ENCODE data around the gene SAP30.

The SAP30 gene

DNA sequence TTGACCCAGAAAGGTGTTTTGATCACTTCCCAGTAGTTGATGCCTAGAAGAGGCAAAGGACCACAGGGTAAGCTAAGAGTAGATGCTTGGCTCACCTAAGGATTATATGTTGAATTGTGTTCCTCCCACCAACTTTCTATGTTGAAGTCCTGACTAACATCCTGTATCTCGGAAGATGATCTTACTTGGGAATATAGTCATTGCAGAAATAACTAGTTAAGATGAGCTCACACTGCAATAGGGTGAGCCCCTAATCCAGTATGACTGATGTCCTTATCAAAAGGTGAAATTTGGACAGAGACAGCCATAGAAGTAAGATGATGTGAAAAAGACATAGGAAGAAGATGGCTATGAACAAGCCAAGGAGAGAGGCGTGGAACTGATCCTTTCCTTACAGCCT lies 33.3 kb upstream of the SAP30 start:
- H3K4me3 ChIP-seq (ENCODE audit: low read depth, low read length): no peak overlapping the region
- no peak overlapping the region for H3K9ac ChIP-seq (ENCODE audit: low read length)
- H3K9me3 ChIP-seq (ENCODE audit: control insufficient read depth, insufficient read depth, low read depth, low read length): no peaks in the 10 kb centered on the region
- peaks cover 9% of the 10 kb centered on the region for H3K36me3 ChIP-seq (ENCODE audit: control insufficient read depth, insufficient read depth, low read length)
- no peak overlapping the region for H3K27ac ChIP-seq (ENCODE audit: low read depth, low read length)
- H3K27me3 ChIP-seq (ENCODE audit: control insufficient read depth, insufficient read depth, low read length): no peaks in the 10 kb centered on the region
- H3K4me1 ChIP-seq (ENCODE audit: control insufficient read depth, insufficient read depth, low read length): peaks cover 19% of the 10 kb centered on the region; the same call in 1 of the 2 replicates

DNA sequence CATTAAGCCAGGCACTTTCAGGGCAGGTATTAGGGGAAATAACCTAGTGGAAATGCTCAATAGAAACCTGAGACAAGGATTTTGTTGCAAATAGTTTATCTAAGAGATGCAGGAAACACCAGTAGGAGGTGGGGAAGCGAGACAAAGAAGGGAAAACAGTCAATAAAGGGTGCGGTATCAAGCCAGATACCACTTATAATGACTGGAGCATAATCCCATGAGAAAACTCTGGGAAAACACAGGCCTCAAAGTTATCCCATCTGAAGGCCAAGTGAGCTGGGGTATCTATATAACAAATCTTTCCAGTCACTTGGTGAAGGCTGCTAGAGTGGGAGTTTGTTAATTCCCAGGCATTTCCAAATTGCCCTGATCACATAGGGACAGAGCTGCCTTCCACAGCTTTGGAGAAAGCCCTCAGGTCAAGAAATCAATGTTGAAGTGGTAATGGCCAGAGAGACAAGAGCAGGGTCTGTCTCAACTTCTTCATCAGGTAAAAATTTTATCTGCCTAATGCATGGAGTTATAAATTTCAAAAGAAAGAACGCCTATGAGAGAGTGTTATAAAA lies 26.8 kb upstream of the SAP30 start:
- H3K9me3 ChIP-seq (ENCODE audit: control insufficient read depth, insufficient read depth, low read depth, low read length): no peaks in the 10 kb centered on the region; the same call in 1 of the 2 replicates
- H3K27ac ChIP-seq (ENCODE audit: low read depth, low read length): no peak overlapping the region
- no peaks in the 10 kb centered on the region for H3K27me3 ChIP-seq (ENCODE audit: control insufficient read depth, insufficient read depth, low read length)
- H3K9ac ChIP-seq (ENCODE audit: low read length): no peak overlapping the region
- no peak overlapping the region for H3K4me3 ChIP-seq (ENCODE audit: low read depth, low read length)
- no peaks in the 10 kb centered on the region for H3K36me3 ChIP-seq (ENCODE audit: control insufficient read depth, insufficient read depth, low read length)
- peaks cover 19% of the 10 kb centered on the region for H3K4me1 ChIP-seq (ENCODE audit: control insufficient read depth, insufficient read depth, low read length)

DNA sequence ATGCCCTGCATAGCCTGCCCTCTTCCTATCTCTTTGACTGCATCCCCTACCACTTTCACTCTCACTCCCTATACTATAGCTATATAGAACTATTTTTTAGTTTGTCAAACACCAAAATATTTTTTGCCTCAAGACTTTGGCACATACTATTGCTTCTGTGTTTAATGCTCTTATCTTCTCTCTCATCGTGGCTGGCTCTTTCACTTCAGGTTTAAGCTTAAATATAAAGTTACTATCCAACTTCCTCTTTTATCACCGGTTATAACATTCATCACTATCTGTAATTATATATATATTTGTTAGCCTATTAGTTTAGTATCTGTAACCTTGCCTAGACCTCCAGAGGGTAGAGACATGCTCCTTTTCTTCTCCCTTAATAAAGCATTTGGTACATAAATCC lies 25.1 kb upstream of the SAP30 start:
- H3K9me3 ChIP-seq (ENCODE audit: control insufficient read depth, insufficient read depth, low read depth, low read length): no peaks in the 10 kb centered on the region; the same call in 1 of the 2 replicates
- no peaks in the 10 kb centered on the region for H3K27me3 ChIP-seq (ENCODE audit: control insufficient read depth, insufficient read depth, low read length)
- H3K4me3 ChIP-seq (ENCODE audit: low read depth, low read length): no peak overlapping the region
- peaks cover 18% of the 10 kb centered on the region for H3K4me1 ChIP-seq (ENCODE audit: control insufficient read depth, insufficient read depth, low read length)
- H3K36me3 ChIP-seq (ENCODE audit: control insufficient read depth, insufficient read depth, low read length): no peaks in the 10 kb centered on the region
- H3K27ac ChIP-seq (ENCODE audit: low read depth, low read length): no peak overlapping the region
- H3K9ac ChIP-seq (ENCODE audit: low read length): no peak overlapping the region

- no peak overlapping the region for H3K27ac ChIP-seq (ENCODE audit: low read depth, low read length)
- peaks cover 14% of the 10 kb centered on the region for H3K4me1 ChIP-seq (ENCODE audit: control insufficient read depth, insufficient read depth, low read length)
- H3K36me3 ChIP-seq (ENCODE audit: control insufficient read depth, insufficient read depth, low read length): no peaks in the 10 kb centered on the region
- no peaks in the 10 kb centered on the region for H3K27me3 ChIP-seq (ENCODE audit: control insufficient read depth, insufficient read depth, low read length)
- H3K4me3 ChIP-seq (ENCODE audit: low read depth, low read length): no peak overlapping the region
- H3K9me3 ChIP-seq (ENCODE audit: control insufficient read depth, insufficient read depth, low read depth, low read length): no peaks in the 10 kb centered on the region; the same call in 1 of the 2 replicates
- H3K9ac ChIP-seq (ENCODE audit: low read length): no peak overlapping the region
These were observed 24.7 kb upstream of the SAP30 start for GRCh38 chr4:173346074-173346473.

DNA sequence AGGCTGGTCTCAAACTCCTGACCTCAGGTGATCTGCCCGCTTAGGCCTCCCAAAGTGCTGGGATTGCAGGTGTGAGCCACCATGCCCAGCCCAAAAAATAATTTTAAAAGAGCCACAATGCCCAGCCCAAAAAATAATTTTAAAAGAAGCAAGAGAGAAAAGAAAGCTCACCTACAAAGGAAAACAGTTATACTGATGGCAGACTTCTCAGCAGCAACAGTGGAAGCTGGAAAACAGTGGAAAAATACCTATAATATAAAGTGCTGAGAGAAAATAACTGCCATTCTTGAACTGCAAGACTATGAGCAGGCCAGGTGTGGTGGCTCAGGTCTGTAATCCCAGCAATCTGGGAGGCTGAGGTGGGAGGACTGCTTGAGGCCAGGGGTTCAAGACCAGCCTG lies 23.3 kb upstream of the SAP30 start:
- Histone ChIP-seq H3K36me3 (ENCODE audit: control insufficient read depth, insufficient read depth, low read length) (no peaks in the 10 kb centered on the region), H3K27me3 (ENCODE audit: control insufficient read depth, insufficient read depth, low read length) (no peaks in the 10 kb centered on the region), H3K4me1 (ENCODE audit: control insufficient read depth, insufficient read depth, low read length) (peaks cover 13% of the 10 kb centered on the region), H3K27ac (ENCODE audit: low read depth, low read length) (no peak overlapping the region), H3K9me3 (ENCODE audit: control insufficient read depth, insufficient read depth, low read depth, low read length) (no peaks in the 10 kb centered on the region; the same call in 1 of the 2 replicates), H3K4me3 (ENCODE audit: low read depth, low read length) (no peak overlapping the region), H3K9ac (ENCODE audit: low read length) (no peak overlapping the region)

GRCh38 chr4:173357939-173358338 lies 12.8 kb upstream of the SAP30 start:
- H3K36me3 ChIP-seq (ENCODE audit: control insufficient read depth, insufficient read depth, low read length): no peaks in the 10 kb centered on the region
- no peak overlapping the region for H3K9ac ChIP-seq (ENCODE audit: low read length)
- H3K27ac ChIP-seq (ENCODE audit: low read depth, low read length): no peak overlapping the region
- no peaks in the 10 kb centered on the region for H3K4me1 ChIP-seq (ENCODE audit: control insufficient read depth, insufficient read depth, low read length)
- H3K9me3 ChIP-seq (ENCODE audit: control insufficient read depth, insufficient read depth, low read depth, low read length): no peaks in the 10 kb centered on the region; the same call in 1 of the 2 replicates
- no peaks in the 10 kb centered on the region for H3K27me3 ChIP-seq (ENCODE audit: control insufficient read depth, insufficient read depth, low read length)
- no peak overlapping the region for H3K4me3 ChIP-seq (ENCODE audit: low read depth, low read length)

GRCh38 chr4:173360587-173361221 lies 10.1 kb upstream of the SAP30 start:
- H3K9ac ChIP-seq (ENCODE audit: low read length): no peak overlapping the region
- no peaks in the 10 kb centered on the region; the same call in 1 of the 2 replicates for H3K9me3 ChIP-seq (ENCODE audit: control insufficient read depth, insufficient read depth, low read depth, low read length)

GRCh38 chr4:173362666-173363065 lies 8.1 kb upstream of the SAP30 start:
- Histone ChIP-seq H3K4me3 (ENCODE audit: low read depth, low read length) (no peak overlapping the region), H3K9ac (ENCODE audit: low read length) (no peak overlapping the region), H3K9me3 (ENCODE audit: control insufficient read depth, insufficient read depth, low read depth, low read length) (no peaks in the 10 kb centered on the region; the same call in 1 of the 2 replicates), H3K27me3 (ENCODE audit: control insufficient read depth, insufficient read depth, low read length) (no peaks in the 10 kb centered on the region), H3K27ac (ENCODE audit: low read depth, low read length) (no peak overlapping the region), H3K4me1 (ENCODE audit: control insufficient read depth, insufficient read depth, low read length) (no peaks in the 10 kb centered on the region), H3K36me3 (ENCODE audit: control insufficient read depth, insufficient read depth, low read length) (no peaks in the 10 kb centered on the region)

More at GRCh38 chr4:173360587-173361221, 10.1 kb upstream of the SAP30 start:
- no peak overlapping the region for H3K4me3 ChIP-seq (ENCODE audit: low read depth, low read length)
- no peak overlapping the region for H3K27ac ChIP-seq (ENCODE audit: low read depth, low read length)
- H3K36me3 ChIP-seq (ENCODE audit: control insufficient read depth, insufficient read depth, low read length): no peaks in the 10 kb centered on the region
- no peaks in the 10 kb centered on the region for H3K27me3 ChIP-seq (ENCODE audit: control insufficient read depth, insufficient read depth, low read length)
- H3K4me1 ChIP-seq (ENCODE audit: control insufficient read depth, insufficient read depth, low read length): no peaks in the 10 kb centered on the region

DNA sequence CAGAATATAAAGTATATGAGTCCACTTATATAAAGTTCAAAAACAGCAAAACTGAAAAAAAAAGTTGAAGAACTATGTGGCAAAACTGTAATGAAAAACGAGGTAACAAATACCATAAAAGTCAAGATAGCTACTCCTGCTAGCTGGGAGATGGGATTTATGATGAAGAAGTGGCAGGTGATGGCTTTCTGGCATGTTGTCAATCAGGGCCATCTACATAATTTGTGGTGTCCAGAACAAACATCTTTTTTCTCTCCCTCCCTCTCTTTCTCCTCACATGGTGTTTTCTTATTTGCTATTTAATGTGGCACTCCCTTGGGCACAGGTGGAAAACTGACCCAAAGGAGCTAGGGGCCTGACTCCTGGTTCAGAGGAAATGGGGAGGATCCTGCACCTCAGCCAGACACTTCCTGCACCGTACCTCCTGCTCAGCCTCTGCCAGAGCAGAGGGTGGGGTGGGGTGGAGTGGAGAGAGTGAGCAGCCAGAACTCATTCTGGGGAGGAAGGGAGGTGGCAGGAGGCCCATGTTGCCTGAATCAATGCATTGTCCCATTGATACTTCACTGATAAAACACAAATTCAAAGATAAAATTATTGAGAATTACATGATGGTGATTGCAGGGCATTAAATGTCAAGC lies 5.3 kb upstream of the SAP30 start:
- no peaks in the 10 kb centered on the region for H3K4me1 ChIP-seq (ENCODE audit: control insufficient read depth, insufficient read depth, low read length)
- no peak overlapping the region for H3K4me3 ChIP-seq (ENCODE audit: low read depth, low read length)
- H3K27ac ChIP-seq (ENCODE audit: low read depth, low read length): no peak overlapping the region
- no peaks in the 10 kb centered on the region for H3K9me3 ChIP-seq (ENCODE audit: control insufficient read depth, insufficient read depth, low read depth, low read length)
- no peak overlapping the region for H3K9ac ChIP-seq (ENCODE audit: low read length)
- no peaks in the 10 kb centered on the region for H3K27me3 ChIP-seq (ENCODE audit: control insufficient read depth, insufficient read depth, low read length)
- no peaks in the 10 kb centered on the region for H3K36me3 ChIP-seq (ENCODE audit: control insufficient read depth, insufficient read depth, low read length)

- no peak overlapping the region for H3K4me3 ChIP-seq (ENCODE audit: low read depth, low read length)
- H3K4me1 ChIP-seq (ENCODE audit: control insufficient read depth, insufficient read depth, low read length): no peaks in the 10 kb centered on the region
- no peaks in the 10 kb centered on the region for H3K9me3 ChIP-seq (ENCODE audit: control insufficient read depth, insufficient read depth, low read depth, low read length)
- no peak overlapping the region for H3K27ac ChIP-seq (ENCODE audit: low read depth, low read length)
- H3K27me3 ChIP-seq (ENCODE audit: control insufficient read depth, insufficient read depth, low read length): no peaks in the 10 kb centered on the region
- H3K36me3 ChIP-seq (ENCODE audit: control insufficient read depth, insufficient read depth, low read length): no peaks in the 10 kb centered on the region
- H3K9ac ChIP-seq (ENCODE audit: low read length): no peak overlapping the region
These were observed 3.5 kb upstream of the SAP30 start for GRCh38 chr4:173367285-173367684.

GRCh38 chr4:173367946-173368345 lies 2.8 kb upstream of the SAP30 start:
- no peaks in the 10 kb centered on the region for H3K4me1 ChIP-seq (ENCODE audit: control insufficient read depth, insufficient read depth, low read length)
- H3K27ac ChIP-seq (ENCODE audit: low read depth, low read length): no peak overlapping the region
- H3K4me3 ChIP-seq (ENCODE audit: low read depth, low read length): no peak overlapping the region

More at GRCh38 chr4:173367946-173368345, 2.8 kb upstream of the SAP30 start:
- Histone ChIP-seq H3K36me3 (ENCODE audit: control insufficient read depth, insufficient read depth, low read length) (no peaks in the 10 kb centered on the region), H3K27me3 (ENCODE audit: control insufficient read depth, insufficient read depth, low read length) (no peaks in the 10 kb centered on the region), H3K9me3 (ENCODE audit: control insufficient read depth, insufficient read depth, low read depth, low read length) (no peaks in the 10 kb centered on the region), H3K9ac (ENCODE audit: low read length) (no peak overlapping the region)

Data from HUES6 (cell line).